ENCODE measurements around the gene DEXI.
"Not testable (repeated sequence)": the region's sequence is repeated elsewhere in the genome, so short reads cannot be mapped to it uniquely, and the experiment has no call there.

The DEXI gene

GRCh38 chr16:10943064-10943353 is 741 bp upstream of the DEXI start (continued):
- no peak for TF ChIP-seq ZBTB11 (tag by site-specific recombination; conservative IDR thresholded peaks at IDR 0.05; ENCODE audit: low read depth)

GRCh38 chr16:10941935-10942351 is 325 bp downstream of the DEXI start:
- not testable (repeated sequence) for H3K9me3 ChIP-seq (ENCODE audit: control insufficient read depth, insufficient read depth, low read depth, low read length)
- H3K4me1 ChIP-seq (ENCODE audit: control insufficient read depth, insufficient read depth, low read length) = peaks cover 13% of the 10 kb centered on the region
- POLR2A ChIA-PET = interaction anchor here (0.7 to 1.3 kb wide), 7 partner anchors 9 to 801 kb away, joined by 3 to 13 read pairs (median 6); partner anchors contain the start of genes NUBP1, SOCS1 and TXNDC11
- H3K4me3 ChIP-seq (ENCODE audit: low read depth, low read length) = peak overlapping the region; percentile 61
- peak overlapping the region; percentile 50; the same call in 1 of the 2 replicates for H3K27ac ChIP-seq (ENCODE audit: extremely low read depth, low read depth, low read length)
- TF ChIP-seq PBX3 (CRISPR knock-in tag; IDR thresholded peaks at IDR 0.05) = 0 out of 2 replicates have a peak, but pooled peaks have one; percentile 27
- H3K36me3 ChIP-seq (ENCODE audit: control insufficient read depth in 2 of 2, insufficient read depth in 1 of 2, low read length in 2 of 2) = peaks cover 0 to 35% of the 10 kb centered on the region in 2 experiments; a peak in 1 of 3 replicates
- CTCF ChIA-PET = interaction anchor here (0.6 kb wide), 2 partner anchors 9 to 430 kb away, joined by 3 to 5 read pairs; no protein-coding TSS in a partner anchor

- H3K9me3 ChIP-seq (ENCODE audit: control insufficient read depth, insufficient read depth, low read depth, low read length) = no peaks in the 10 kb centered on the region
- peak overlapping the region; percentile 61 for H3K4me3 ChIP-seq (ENCODE audit: low read depth, low read length)
- H3K4me1 ChIP-seq (ENCODE audit: control insufficient read depth, insufficient read depth, low read length) = peaks cover 12% of the 10 kb centered on the region
- peaks cover 0 to 38% of the 10 kb centered on the region in 2 experiments; a peak in 1 of 3 replicates for H3K36me3 ChIP-seq (ENCODE audit: control insufficient read depth in 2 of 2, insufficient read depth in 1 of 2, low read length in 2 of 2)
- H3K27ac ChIP-seq (ENCODE audit: extremely low read depth, low read depth, low read length) = peak overlapping the region; percentile 50; the same call in 1 of the 2 replicates
- POLR2A ChIA-PET = interaction anchor here (1.2 to 1.3 kb wide), 2 partner anchors 11 to 63 kb away, joined by 3 to 8 read pairs; no protein-coding TSS in a partner anchor
- CTCF ChIA-PET = interaction anchor here (1.3 kb wide), 1 partner anchor 13 kb away, joined by 7 read pairs; no protein-coding TSS in a partner anchor
- no peak for TF ChIP-seq ZNF626 (tag by site-specific recombination; IDR thresholded peaks at IDR 0.05)
- no peak for TF ChIP-seq ZNF24 (tag by site-specific recombination; IDR thresholded peaks at IDR 0.05)
- TF ChIP-seq ZNF311 (tag by site-specific recombination; IDR thresholded peaks at IDR 0.05; ENCODE audit: borderline replicate concordance) = no peak
- TF ChIP-seq ZBTB17 (tag by site-specific recombination; IDR thresholded peaks at IDR 0.05) = peak; percentile 87
- TF ChIP-seq ZNF645 (tag by site-specific recombination; IDR thresholded peaks at IDR 0.05) = no peak
- no peak for TF ChIP-seq ZNF791 (tag by site-specific recombination; IDR thresholded peaks at IDR 0.05)
- TF ChIP-seq KLF1 (tag by site-specific recombination; IDR thresholded peaks at IDR 0.05) = no peak
- TF ChIP-seq ZNF174 (tag by site-specific recombination; IDR thresholded peaks at IDR 0.05) = no peak
- 0 out of 2 replicates have a peak, but pooled peaks have one; percentile 8 for TF ChIP-seq ZNF398 (tag by site-specific recombination; IDR thresholded peaks at IDR 0.05)
- no peak for TF ChIP-seq ZNF426 (tag by site-specific recombination; IDR thresholded peaks at IDR 0.05)
- TF ChIP-seq ZNF677 (tag by site-specific recombination; IDR thresholded peaks at IDR 0.05) = no peak
- TF ChIP-seq ZSCAN18 (tag by site-specific recombination; IDR thresholded peaks at IDR 0.05) = no peak
- no peak for TF ChIP-seq ZNF280D (tag by site-specific recombination; IDR thresholded peaks at IDR 0.05)
- TF ChIP-seq TRIM28 (IDR thresholded peaks at IDR 0.05; ENCODE audit: borderline replicate concordance, low read length) = no peak
- no peak for TF ChIP-seq BCL11B (tag by site-specific recombination; IDR thresholded peaks at IDR 0.05; ENCODE audit: low read depth)
- TF ChIP-seq GLIS1 (tag by site-specific recombination; IDR thresholded peaks at IDR 0.05) = no peak
Measured at GRCh38 chr16:10941127-10941933, 938 bp downstream of the DEXI start.

All from HEK293 (cell line).